OCI-LY3 (cell line): ENCODE data around the gene MANSC4.

Source experiments
- CTCF ChIP-seq: fragments of 200-600, 300-600 bp; sonication (generic); IDR thresholded peaks from 2 replicates; pipeline ENCODE4 v1.5.1; 2014; ENCODE audit warnings: antibody characterized with exemption, low read length, low read depth
- EZH2phosphoT487 ChIP-seq: fragments of 200-600 bp; shearing (Covaris generic); IDR thresholded peaks from 2 replicates; pipeline ENCODE4 v1.6.1; 2018; ENCODE audit warnings: antibody characterized with exemption, mixed run types, low read depth

DNA sequence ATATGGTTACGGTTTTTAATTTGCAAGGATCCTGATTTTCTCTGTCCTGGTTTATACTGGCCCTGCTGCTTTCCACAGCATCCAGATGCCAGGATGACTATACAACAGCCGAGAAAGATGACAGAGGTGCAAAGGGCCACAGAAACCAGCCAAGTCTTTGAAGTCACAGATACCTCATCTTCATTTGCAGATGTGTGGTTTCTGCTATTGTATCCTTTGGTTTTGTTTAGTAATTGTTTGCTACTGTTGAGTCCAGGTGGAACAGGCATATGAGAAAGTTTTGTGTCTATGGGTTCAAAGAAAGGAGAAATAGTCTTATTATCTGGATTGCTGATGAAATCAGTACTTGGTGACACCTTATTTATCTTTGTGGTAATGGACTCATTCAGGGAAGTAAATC is 17.3 kb downstream of the MANSC4 start:
- TF ChIP-seq CTCF (no peak), EZH2phosphoT487 (no peak)
